ENCODE measurements around the gene MYLIP. TPM values are rescaled to one million over a fixed set of nuclear protein-coding genes. Genes with fewer than 3 reads are reported as not detected.

Gene MYLIP
- total and polyA plus RNA-seq, 2 donors (not counting 1 experiment from before 2014, with no cell fraction given), result 40.6 to 104 TPM

GRCh38 chr6:16184551-16184950 lies 55.7 kb downstream of the MYLIP start:
- no peak overlapping the region for H3K9ac ChIP-seq (ENCODE audit: low read length)
- peaks cover 0 to 10% (median 1%) of the 10 kb centered on the region in 3 donors for H3K9me3 ChIP-seq (ENCODE audit: control extremely low read depth in 1 of 3, control insufficient read depth in 2 of 3, insufficient read depth in 1 of 3, low read length in 2 of 3)
- 94% methylated on average over 2 of the region's 3 CpGs for WGBS (ENCODE audit: insufficient coverage)
- no peak overlapping the region for H3K4me3 ChIP-seq (ENCODE audit: control extremely low read depth in 1 of 5, extremely low read depth in 1 of 5, insufficient read depth in 1 of 5, low read depth in 2 of 5, low read length in 4 of 5)
- peaks cover 0 to 8% (median 0%) of the 10 kb centered on the region in 4 experiments for H3K27me3 ChIP-seq (replicated peaks in 1 of 4; ENCODE audit: control extremely low read depth in 1 of 4, control insufficient read depth in 3 of 4, insufficient read depth in 4 of 4, low read length in 3 of 4)
- H3K36me3 ChIP-seq (replicated peaks in 1 of 2; ENCODE audit: control extremely low read depth in 1 of 2, control insufficient read depth in 1 of 2, extremely low read depth in 1 of 2, insufficient read depth in 2 of 2, low read length in 1 of 2), result no peaks in the 10 kb centered on the region
- no peaks in the 10 kb centered on the region for H3K9me3 Mint-ChIP-seq (ENCODE audit: insufficient read depth)
- TF ChIP-seq EZH2 (IDR thresholded peaks at IDR 0.05; ENCODE audit: borderline replicate concordance, insufficient read depth, low read depth, low read length, poor library complexity, severe bottlenecking) (no peak), CTCF (IDR thresholded peaks at IDR 0.05) (no peak)
- H3K4me2 ChIP-seq (replicated peaks; ENCODE audit: low read depth, low read length, poor library complexity, severe bottlenecking), result no peak overlapping the region
- H3K27me3 Mint-ChIP-seq, result no peaks in the 10 kb centered on the region
- CTCF ChIA-PET, result interaction anchor here (1.0 to 11.1 kb wide), 11 partner anchors 15 to 587 kb away, joined by 3 to 152 read pairs (median 8); partner anchors contain the start of gene MYLIP
- H3K27ac Mint-ChIP-seq, result no peak overlapping the region
- ATAC-seq (ENCODE audit: low read depth) (no peak), DNase-seq (no peak)
- intact Hi-C loops (cut with micrococcal nuclease), result loop anchor here (5.0 kb wide), 1 partner anchor 412 kb away; no protein-coding TSS in a partner anchor
- no peak overlapping the region for H3K4me3 Mint-ChIP-seq
- no peaks in the 10 kb centered on the region for H3K79me2 ChIP-seq (ENCODE audit: control insufficient read depth, insufficient read depth, low read length)
- no peak overlapping the region for H3K27ac ChIP-seq (ENCODE audit: low read length in 2 of 2)
- H3K4me1 ChIP-seq (ENCODE audit: control insufficient read depth in 2 of 2, insufficient read depth in 2 of 2, low read length in 2 of 2), result peaks cover 4 to 11% of the 10 kb centered on the region in 2 donors
- H4K20me1 ChIP-seq (ENCODE audit: control insufficient read depth, insufficient read depth, low read length, poor library complexity, severe bottlenecking), result no peaks in the 10 kb centered on the region
- POLR2A ChIA-PET, result no interaction called here
- peaks cover 17% of the 10 kb centered on the region for H3K4me1 Mint-ChIP-seq
- H2AFZ ChIP-seq (ENCODE audit: insufficient read depth, low read depth, low read length, poor library complexity, severe bottlenecking), result no peak overlapping the region

DNA sequence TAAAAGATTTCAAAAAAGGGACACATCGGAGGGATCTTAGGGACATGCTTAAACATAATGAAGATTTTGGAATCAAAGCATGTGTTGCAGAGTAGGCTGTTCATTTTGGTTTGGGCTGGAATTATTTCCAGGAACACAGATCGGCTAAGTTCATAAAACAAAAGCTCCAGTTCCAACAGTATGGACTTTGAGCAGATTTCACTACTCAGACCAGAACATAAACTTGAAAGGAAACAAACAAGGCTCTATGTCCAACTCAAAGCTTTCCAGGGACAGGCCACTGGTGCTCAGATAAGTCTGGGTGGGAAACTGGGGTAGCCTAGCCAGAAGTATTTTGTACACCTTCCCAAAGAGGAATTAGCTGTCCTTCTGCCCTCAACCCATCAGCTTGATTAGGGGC lies 58.3 kb downstream of the MYLIP start:
- H3K79me2 ChIP-seq (ENCODE audit: control insufficient read depth, insufficient read depth, low read length), result no peaks in the 10 kb centered on the region
- ATAC-seq (ENCODE audit: low read depth) (no peak), DNase-seq (no peak)
- no peak for TF ChIP-seq EZH2 (IDR thresholded peaks at IDR 0.05; ENCODE audit: borderline replicate concordance, insufficient read depth, low read depth, low read length, poor library complexity, severe bottlenecking)
- TF ChIP-seq CTCF (IDR thresholded peaks at IDR 0.05), result no peak
- H3K4me1 Mint-ChIP-seq, result peaks cover 8% of the 10 kb centered on the region
- peaks cover 0 to 6% (median 0%) of the 10 kb centered on the region in 4 experiments for H3K27me3 ChIP-seq (replicated peaks in 1 of 4; ENCODE audit: control extremely low read depth in 1 of 4, control insufficient read depth in 3 of 4, insufficient read depth in 4 of 4, low read length in 3 of 4)
- POLR2A ChIA-PET, result no interaction called here
- no peaks in the 10 kb centered on the region for H3K9me3 Mint-ChIP-seq (ENCODE audit: insufficient read depth)
- H3K9me3 ChIP-seq (ENCODE audit: control extremely low read depth in 1 of 3, control insufficient read depth in 2 of 3, insufficient read depth in 1 of 3, low read length in 2 of 3), result no peaks in the 10 kb centered on the region
- no peak overlapping the region for H3K4me2 ChIP-seq (replicated peaks; ENCODE audit: low read depth, low read length, poor library complexity, severe bottlenecking)
- no peak overlapping the region for H3K27ac ChIP-seq (ENCODE audit: low read length in 2 of 2)
- intact Hi-C loops (cut with micrococcal nuclease), result no loop called here
- H3K27me3 Mint-ChIP-seq, result peaks cover 6% of the 10 kb centered on the region
- WGBS (ENCODE audit: insufficient coverage), result 100% methylated on average over 1 of the region's 2 CpGs
- no peak overlapping the region for H3K4me3 ChIP-seq (ENCODE audit: control extremely low read depth in 1 of 5, extremely low read depth in 1 of 5, insufficient read depth in 1 of 5, low read depth in 2 of 5, low read length in 4 of 5)
- H4K20me1 ChIP-seq (ENCODE audit: control insufficient read depth, insufficient read depth, low read length, poor library complexity, severe bottlenecking), result no peaks in the 10 kb centered on the region
- no peak overlapping the region for H3K27ac Mint-ChIP-seq
- H2AFZ ChIP-seq (ENCODE audit: insufficient read depth, low read depth, low read length, poor library complexity, severe bottlenecking), result no peak overlapping the region
- CTCF ChIA-PET, result interaction anchor here (1.1 to 11.1 kb wide), 4 partner anchors 14 to 512 kb away, joined by 3 to 137 read pairs (median 20); no protein-coding TSS in a partner anchor
- no peaks in the 10 kb centered on the region for H3K4me1 ChIP-seq (ENCODE audit: control insufficient read depth in 2 of 2, insufficient read depth in 2 of 2, low read length in 2 of 2)
- H3K4me3 Mint-ChIP-seq, result no peak overlapping the region
- H3K9ac ChIP-seq (ENCODE audit: low read length), result no peak overlapping the region
- H3K36me3 ChIP-seq (replicated peaks in 1 of 2; ENCODE audit: control extremely low read depth in 1 of 2, control insufficient read depth in 1 of 2, extremely low read depth in 1 of 2, insufficient read depth in 2 of 2, low read length in 1 of 2), result no peaks in the 10 kb centered on the region

Data from B cell (primary cell).